KG1 (cell line): ENCODE data around the gene RNF8.
"Not testable (repeated sequence)": the region's sequence is repeated elsewhere in the genome, so short reads cannot be mapped to it uniquely, and the experiment has no call there.

Experiments used
- DNase-seq: peaks from one replicate; lab custom pipeline; 2025; lab: John Stamatoyannopoulos, UW

RNF8 gene, protein sequence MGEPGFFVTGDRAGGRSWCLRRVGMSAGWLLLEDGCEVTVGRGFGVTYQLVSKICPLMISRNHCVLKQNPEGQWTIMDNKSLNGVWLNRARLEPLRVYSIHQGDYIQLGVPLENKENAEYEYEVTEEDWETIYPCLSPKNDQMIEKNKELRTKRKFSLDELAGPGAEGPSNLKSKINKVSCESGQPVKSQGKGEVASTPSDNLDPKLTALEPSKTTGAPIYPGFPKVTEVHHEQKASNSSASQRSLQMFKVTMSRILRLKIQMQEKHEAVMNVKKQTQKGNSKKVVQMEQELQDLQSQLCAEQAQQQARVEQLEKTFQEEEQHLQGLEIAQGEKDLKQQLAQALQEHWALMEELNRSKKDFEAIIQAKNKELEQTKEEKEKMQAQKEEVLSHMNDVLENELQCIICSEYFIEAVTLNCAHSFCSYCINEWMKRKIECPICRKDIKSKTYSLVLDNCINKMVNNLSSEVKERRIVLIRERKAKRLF

GRCh38 chr6:37353761-37354525 is at the start of gene RNF8:
RNF8 (plus strand) TSS chr6:37353983; CDS start chr6:37354165, 182 bp downstream.
- DNase-seq: peak; percentile 53

GRCh38 chr6:37304766-37305165 is 49.0 kb upstream of the RNF8 start:
- no peak for DNase-seq

DNA sequence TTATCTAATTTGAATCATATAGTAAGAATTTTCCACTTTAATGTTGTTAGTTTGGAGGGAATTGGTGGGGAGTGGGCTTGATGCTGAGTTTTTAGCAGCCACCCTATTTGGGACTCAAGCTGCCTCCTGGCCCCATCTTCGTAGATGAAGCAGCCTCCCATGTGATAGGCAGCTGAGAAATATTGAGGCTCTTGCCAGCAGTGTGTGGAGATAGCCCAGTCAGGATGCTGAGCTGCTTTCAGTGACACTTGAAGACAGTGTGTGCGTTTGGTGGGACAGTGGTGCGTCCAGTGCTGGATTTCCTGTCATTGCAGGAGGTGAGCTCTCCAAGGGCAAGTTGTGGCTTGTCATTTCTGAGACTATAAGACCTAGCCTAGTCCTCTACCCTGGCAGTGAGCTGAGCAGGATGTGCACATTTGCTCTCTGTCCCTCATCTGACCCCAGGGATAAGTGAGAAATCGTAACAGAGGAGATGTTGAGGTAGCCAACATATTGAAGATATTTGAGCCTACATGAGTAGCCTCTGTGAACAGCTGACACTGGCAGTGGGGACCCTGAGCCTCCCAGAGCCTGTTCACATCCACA is 47.9 kb upstream of the RNF8 start:
- DNase-seq: no peak

- DNase-seq: no peak
Measured at GRCh38 chr6:37306624-37307222, 47.1 kb upstream of the RNF8 start.

- not testable (repeated sequence) for DNase-seq
Measured at GRCh38 chr6:37307484-37307883, 46.3 kb upstream of the RNF8 start.

GRCh38 chr6:37308069-37308815 is 45.5 kb upstream of the RNF8 start:
- DNase-seq: no peak

- no peak for DNase-seq
Measured at GRCh38 chr6:37309046-37309445, 44.7 kb upstream of the RNF8 start.

- no peak for DNase-seq
Measured at GRCh38 chr6:37309692-37310091, 44.1 kb upstream of the RNF8 start.

GRCh38 chr6:37310966-37311365 is 42.8 kb upstream of the RNF8 start:
- no peak for DNase-seq

- DNase-seq: no peak
Measured at GRCh38 chr6:37311741-37312473, 41.9 kb upstream of the RNF8 start.

GRCh38 chr6:37313723-37314486 is 39.9 kb upstream of the RNF8 start:
- DNase-seq: no peak

DNA sequence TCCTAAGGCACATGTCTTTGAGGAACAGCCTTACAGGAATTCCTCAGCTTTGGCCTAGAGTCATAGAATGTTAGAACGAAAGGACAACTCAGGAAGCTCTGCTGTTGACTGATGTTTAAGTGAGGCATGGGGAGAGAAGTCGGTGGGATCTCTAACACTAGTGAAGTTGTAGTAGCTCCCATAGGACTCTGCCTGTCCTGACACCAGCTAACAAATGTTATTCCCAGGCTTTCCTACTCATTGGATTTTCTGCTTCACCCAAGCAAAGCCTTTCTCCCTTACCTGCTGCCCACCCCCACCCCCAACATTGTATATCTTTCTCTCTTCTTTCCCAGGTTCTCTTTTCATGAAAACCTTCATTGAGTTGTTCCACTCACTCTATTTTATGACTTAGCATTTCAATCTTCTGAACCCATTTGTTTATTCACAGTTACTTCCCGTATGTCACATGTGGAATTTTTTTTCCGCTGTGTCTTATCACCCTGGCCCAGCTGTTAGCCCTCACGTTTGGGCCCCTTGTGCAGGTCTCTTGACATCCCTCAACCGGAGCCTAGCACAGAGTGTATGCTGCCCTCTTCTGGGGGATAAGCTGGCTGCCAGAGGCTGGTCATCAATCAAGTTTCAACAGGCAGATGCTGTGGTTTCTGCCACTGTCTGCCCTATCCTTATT is 39.2 kb upstream of the RNF8 start:
- DNase-seq: peak; percentile 21

DNA sequence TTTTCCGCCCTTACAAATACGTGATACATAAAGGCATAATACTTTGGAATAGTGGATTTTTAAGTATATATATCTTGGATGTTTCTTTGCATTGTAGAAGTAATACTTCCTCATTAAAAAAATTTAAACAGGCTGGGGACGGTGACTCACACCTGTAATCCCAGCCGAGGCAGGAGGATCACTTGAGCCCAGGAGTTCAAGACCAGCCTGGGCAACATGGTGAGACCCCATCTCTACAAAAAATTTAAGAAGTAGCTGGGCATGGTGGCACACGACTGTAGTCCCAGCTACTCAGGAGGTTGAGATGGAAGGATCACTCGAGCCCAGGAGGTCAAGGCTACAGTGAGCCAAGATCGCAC is 38.6 kb upstream of the RNF8 start:
- DNase-seq: no peak

GRCh38 chr6:37316071-37316470 is 37.7 kb upstream of the RNF8 start:
- no peak for DNase-seq

GRCh38 chr6:37317312-37318038 is 36.3 kb upstream of the RNF8 start:
- no peak for DNase-seq

- no peak for DNase-seq
Measured at GRCh38 chr6:37319156-37319555, 34.6 kb upstream of the RNF8 start.

DNA sequence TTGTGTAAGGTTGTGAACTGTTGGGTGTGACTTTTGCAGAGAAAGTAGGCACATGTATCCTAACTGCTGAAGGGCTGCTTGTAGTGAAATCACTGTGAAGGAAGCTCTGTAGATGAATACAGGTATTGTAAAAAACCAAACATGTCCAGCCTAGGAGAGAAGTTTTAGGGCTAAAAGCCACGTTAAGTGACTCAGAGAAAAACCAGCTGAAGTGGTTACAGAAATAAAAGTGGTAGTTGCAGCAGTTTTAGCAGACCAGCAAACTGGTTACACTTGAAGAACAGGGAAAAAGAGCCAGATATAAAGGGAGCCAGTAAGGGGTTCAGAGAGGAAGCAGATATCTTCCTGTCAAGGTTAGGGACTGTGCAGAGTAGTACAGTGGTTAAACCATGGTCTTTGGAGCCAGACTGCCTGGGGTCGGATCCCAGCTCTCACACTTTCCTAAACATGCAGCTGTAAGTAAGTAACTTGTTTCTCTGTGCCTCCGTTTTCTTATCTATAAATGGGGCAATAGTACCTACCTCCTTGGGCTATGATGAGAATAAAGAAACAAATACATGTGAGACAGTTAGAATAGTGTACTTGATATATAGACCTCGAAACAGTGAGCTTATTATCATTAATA is 33.8 kb upstream of the RNF8 start:
- DNase-seq: no peak

DNA sequence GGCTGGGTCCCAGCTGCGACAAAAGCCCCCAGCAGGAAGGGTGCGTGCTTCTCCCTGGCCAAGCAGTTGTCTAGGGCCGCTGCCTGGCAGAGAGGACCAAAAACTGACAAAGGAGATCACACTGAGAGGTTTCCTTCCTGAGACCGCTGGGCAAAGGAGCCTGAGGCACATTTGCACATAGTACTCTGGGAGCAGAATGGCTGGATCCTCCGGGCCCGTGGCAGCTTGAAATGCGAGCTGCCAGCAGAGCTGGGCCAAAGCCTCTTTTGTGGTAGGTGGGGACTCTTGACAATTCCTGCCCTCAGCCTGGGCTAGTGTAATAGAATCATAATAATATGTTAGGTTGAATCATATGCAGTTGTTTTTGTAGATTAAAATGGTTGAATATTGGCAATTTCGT is 33.1 kb upstream of the RNF8 start:
- no peak for DNase-seq

GRCh38 chr6:37321101-37321500 is 32.7 kb upstream of the RNF8 start:
- DNase-seq: no peak
